HepG2 (cell line): ENCODE data around the gene TMEM218. TPM values are rescaled to one million over a fixed set of nuclear protein-coding genes. Genes with fewer than 3 reads are reported as not detected.
A peak's percentile ranks its signal among the peaks of the same experiment; 100 is the strongest.

Experiments used
- ATAC-seq: fragments of 200-7000 bp; cut with Tn5 transposase; 3 replicates; pipeline ENCODE4 v1.9.1; 2020; ENCODE audit warnings: mild to moderate bottlenecking, moderate library complexity
- BruUV-seq: library from RNA; stranded (reverse); fragments of 400-500 nt; replicated peaks from 2 replicates; lab custom pipeline; 2021; lab: Mats Ljungman, UMichigan
- CTCF ChIA-PET: fragments of 300-600 bp; formaldehyde crosslinking; extraction: SDS; loops from one replicate; lab custom pipeline; 2021; ENCODE audit warnings: low total read pairs, inconsistent platforms, low intra/inter-chr PET ratio; lab: Yijun Ruan, JAX
- POLR2A ChIA-PET: fragments of 350-600 bp; sonication (Branson Sonifier 250); formaldehyde crosslinking; loops from one replicate; lab custom pipeline; 2020; ENCODE audit warnings: antibody characterized with exemption, inconsistent platforms; lab: Yijun Ruan, JAX
- DNase-seq: peaks from one replicate; pipeline ENCODE4 v3.0.0-alpha.2; 2015; ENCODE audit warnings: low spot score
- FAIRE-seq: peaks from 3 replicates; lab custom pipeline; 2011; peaks lifted over from hg19 to GRCh38; lab: Jason Lieb, UNC
- H2AFZ ChIP-seq: one replicate; pipeline ENCODE4 v1.6.1; 2011; ENCODE audit warnings: low read length, inconsistent platforms
- H3K27ac ChIP-seq: fragments of 300-600 bp; 3 replicates; pipeline ENCODE4 v1.8.0; 2011; ENCODE audit warnings: mixed run types, mild to moderate bottlenecking, mixed read lengths, low read length, inconsistent platforms; ENCODE audit not compliant: insufficient read depth; ENCODE audit errors: extremely low read length
- H3K27me3 ChIP-seq, 2 experiments: fragments of 200-600 bp in 1 of 2; 2 replicates in 1 of 2; 3 replicates in 1 of 2; pipeline versions ENCODE4 v1.6.0 to v1.8.0; 2011; ENCODE audit warnings: low read length in 2 of 2, mild to moderate bottlenecking in 2 of 2, moderate library complexity in 2 of 2, inconsistent platforms in 1 of 2; ENCODE audit not compliant: insufficient read depth in 2 of 2, control insufficient read depth in 1 of 2
- H3K36me3 ChIP-seq, 2 experiments: fragments of 200-600 bp in 1 of 2; replicated peaks in 1 of 2; 2 replicates in 1 of 2; 3 replicates in 1 of 2; pipeline versions ENCODE4 v1.5.1 to v1.8.0; 2011; ENCODE audit warnings: low read length in 2 of 2, inconsistent platforms in 1 of 2; ENCODE audit not compliant: insufficient read depth in 2 of 2, control insufficient read depth in 1 of 2
- H3K4me1 ChIP-seq: 2 replicates; pipeline ENCODE4 v1.5.1; 2012; ENCODE audit warnings: low read length, inconsistent platforms; ENCODE audit not compliant: insufficient read depth
- H3K4me2 ChIP-seq: 2 replicates; pipeline ENCODE4 v1.6.0; 2011; ENCODE audit warnings: low read depth, low read length, inconsistent platforms
- H3K4me3 ChIP-seq, 3 experiments: fragments of 200-600 bp in 1 of 3; sonication (generic), shearing (Covaris generic) in 1 of 3; replicated peaks in 1 of 3; 2 replicates each; pipeline ENCODE4 v1.5.1; 2011 to 2016; ENCODE audit warnings: low read length in 3 of 3, inconsistent platforms in 2 of 3, low read depth in 2 of 3, mild to moderate bottlenecking in 2 of 3, control low read depth in 1 of 3, mixed read lengths in 1 of 3; ENCODE audit not compliant: insufficient read depth in 1 of 3
- H3K79me2 ChIP-seq: one replicate; pipeline ENCODE4 v1.6.1; 2011; ENCODE audit warnings: low read length, inconsistent platforms; ENCODE audit not compliant: insufficient read depth
- H3K9ac ChIP-seq: 2 replicates; pipeline ENCODE4 v1.6.0; 2011; ENCODE audit warnings: mild to moderate bottlenecking, low read depth, low read length, inconsistent platforms; ENCODE audit not compliant: insufficient read depth
- H3K9me3 ChIP-seq: 2 replicates; pipeline ENCODE4 v1.5.1; 2012; ENCODE audit warnings: mild to moderate bottlenecking, low read length
- H4K20me1 ChIP-seq: 2 replicates; pipeline ENCODE4 v1.6.0; 2011; ENCODE audit warnings: inconsistent platforms, mild to moderate bottlenecking, low read length, moderate library complexity; ENCODE audit not compliant: insufficient read depth
- HDAC1 ChIP-seq: sonication (generic); formaldehyde crosslinking; IDR thresholded peaks from 2 replicates; pipeline ENCODE4 v1.5.1; 2020; ENCODE audit warnings: mild to moderate bottlenecking, missing genetic modification reagents
- MAFK ChIP-seq, 2 experiments: IDR thresholded peaks in 1 of 2; conservative IDR thresholded peaks in 1 of 2; 2 replicates each; pipeline ENCODE4 v1.6.1; 2011; ENCODE audit warnings: improper control_type of control experiment in 2 of 2, low read length in 2 of 2
- NR2F1 ChIP-seq, 2 experiments: fragments of 450-650 bp in 1 of 2; formaldehyde crosslinking in 1 of 2; IDR thresholded peaks; 2 replicates each; pipeline versions ENCODE4 v1.5.0 to v1.6.1; 2016 to 2020; ENCODE audit warnings: mild to moderate bottlenecking in 1 of 2, missing compliant biosample characterization in 1 of 2, missing genetic modification reagents in 1 of 2, moderate library complexity in 1 of 2
- ZFP90 ChIP-seq: sonication (generic); formaldehyde crosslinking; IDR thresholded peaks from 2 replicates; pipeline ENCODE4 v1.8.0; 2022; ENCODE audit warnings: missing genetic modification reagents, mild to moderate bottlenecking, inconsistent platforms, borderline replicate concordance
- ZNF264 ChIP-seq: sonication (generic); formaldehyde crosslinking; IDR thresholded peaks from 2 replicates; pipeline ENCODE4 v1.4.0; 2020; ENCODE audit warnings: missing genetic modification reagents
- ZNF510 ChIP-seq: sonication (generic); formaldehyde crosslinking; IDR thresholded peaks from 2 replicates; pipeline ENCODE4 v1.4.0; 2020; ENCODE audit warnings: low read depth, mild to moderate bottlenecking, missing genetic modification reagents
- ZNF713 ChIP-seq: sonication (generic); formaldehyde crosslinking; IDR thresholded peaks from 2 replicates; pipeline ENCODE4 v1.4.0; 2020; ENCODE audit warnings: mild to moderate bottlenecking, missing genetic modification reagents
- WGBS: methylation state at CpG from one replicate; pipeline ENCODE4 v1.1.6; 2017; ENCODE audit warnings: low lambda C conversion rate; 5-methylcytosine and 5-hydroxymethylcytosine counted together
- in situ Hi-C: cut with HindIII; loops from 2 replicates; pipeline ENCODE4 v1.10.0; 2017; ENCODE audit warnings: low pct_unique_long_range_greater_than_20kb; ENCODE audit not compliant: extremely low pct_ligation_motif_present
- intact Hi-C: fragments of 100-400 bp; cut with micrococcal nuclease; formaldehyde crosslinking; loops from one replicate; pipeline ENCODE4 v1.10.0; 2022; ENCODE audit not compliant: unreplicated experiment
- polyA plus RNA-seq, 8 experiments: library from polyadenylated mRNA; depleted of rRNA in 3 of 8; stranded (reverse) in 7 of 8; unstranded in 1 of 8; fragments of >200 nt; fragmentation: Illumina TruSeq in 4 of 8; extraction: Trizol in 4 of 8; gene quantifications; 2 replicates each; pipeline versions ENCODE4 v1.2.1 to v1.2.3, GENCODE V29; 2011 to 2016; ENCODE audit warnings: low read depth in 4 of 8, missing spikeins in 1 of 8, mixed read lengths in 1 of 8; ENCODE audit not compliant: insufficient read depth in 1 of 8
- total RNA-seq, 5 experiments: library from RNA; depleted of rRNA; stranded (reverse); fragments of >200 nt; fragmentation: Illumina TruSeq; extraction: Trizol; gene quantifications; 2 replicates each; pipeline ENCODE4 v1.2.3, GENCODE V29; 2016; ENCODE audit warnings: low read depth in 1 of 5
- TF ChIP-seq, protein P1 (sequence below): sonication (generic); formaldehyde crosslinking; IDR thresholded peaks from 2 replicates; pipeline ENCODE4 v1.8.0; 2022; ENCODE audit warnings: mild to moderate bottlenecking, missing genetic modification reagents
- TF ChIP-seq, protein P2 (sequence below): sonication (generic); formaldehyde crosslinking; IDR thresholded peaks from 2 replicates; pipeline ENCODE4 v1.5.1; 2020; ENCODE audit warnings: mild to moderate bottlenecking, moderate library complexity, missing genetic modification reagents
- TF ChIP-seq, protein P3 (sequence below): sonication (generic); formaldehyde crosslinking; IDR thresholded peaks from 2 replicates; pipeline ENCODE4 v1.4.0; 2020; ENCODE audit warnings: missing genetic modification reagents

Gene TMEM218
- total and polyA plus RNA-seq, 2 of the 13 experiments (the other 11 are each of a cell fraction or from before 2014, with no cell fraction given): 11.8 to 14.0 TPM

GRCh38 chr11:125069008-125069407 is 42.4 kb downstream of the TMEM218 start:
- Histone ChIP-seq H4K20me1 (no peaks in the 10 kb centered on the region), H3K4me1 (peaks cover 62% of the 10 kb centered on the region), H3K9me3 (no peaks in the 10 kb centered on the region), H3K27me3 (peaks cover 0 to 1% of the 10 kb centered on the region in 2 experiments; a peak in 2 of 5 replicates), H3K4me2 (no peak overlapping the region), H3K79me2 (no peaks in the 10 kb centered on the region), H3K9ac (no peak overlapping the region), H3K36me3 (no peaks in the 10 kb centered on the region), H2AFZ (no peak overlapping the region), H3K4me3 (no peak overlapping the region), H3K27ac (no peak overlapping the region)
- no peak for FAIRE-seq
- in situ Hi-C loops: no loop called here
- intact Hi-C loops: no loop called here
- POLR2A ChIA-PET: no interaction called here
- WGBS: 53% methylated on average over 4 of the region's 4 CpGs
- TF ChIP-seq NR2F1 (CRISPR knock-in tag; IDR thresholded peaks at IDR 0.05) (no peak), ZNF510 (CRISPR knock-in tag) (no peak), ZNF713 (no peak)
- TF ChIP-seq, protein P1, sequence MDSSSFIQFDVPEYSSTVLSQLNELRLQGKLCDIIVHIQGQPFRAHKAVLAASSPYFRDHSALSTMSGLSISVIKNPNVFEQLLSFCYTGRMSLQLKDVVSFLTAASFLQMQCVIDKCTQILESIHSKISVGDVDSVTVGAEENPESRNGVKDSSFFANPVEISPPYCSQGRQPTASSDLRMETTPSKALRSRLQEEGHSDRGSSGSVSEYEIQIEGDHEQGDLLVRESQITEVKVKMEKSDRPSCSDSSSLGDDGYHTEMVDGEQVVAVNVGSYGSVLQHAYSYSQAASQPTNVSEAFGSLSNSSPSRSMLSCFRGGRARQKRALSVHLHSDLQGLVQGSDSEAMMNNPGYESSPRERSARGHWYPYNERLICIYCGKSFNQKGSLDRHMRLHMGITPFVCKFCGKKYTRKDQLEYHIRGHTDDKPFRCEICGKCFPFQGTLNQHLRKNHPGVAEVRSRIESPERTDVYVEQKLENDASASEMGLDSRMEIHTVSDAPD (CRISPR knock-in tag): no peak
- BruUV-seq: no TSS peak
- ATAC-seq: no peak
- CTCF ChIA-PET: no interaction called here
- DNase-seq: no peak

GRCh38 chr11:125068368-125068767 is 43.1 kb downstream of the TMEM218 start:
- H3K4me2 ChIP-seq: no peak overlapping the region
- no peak for ATAC-seq
- no peaks in the 10 kb centered on the region for H3K36me3 ChIP-seq
- intact Hi-C loops: no loop called here
- FAIRE-seq: no peak
- peaks cover 62% of the 10 kb centered on the region for H3K4me1 ChIP-seq
- H3K4me3 ChIP-seq: no peak overlapping the region
- ChIA-PET POLR2A (no interaction called here), CTCF (no interaction called here)
- DNase-seq: no peak
- TF ChIP-seq, protein P2, sequence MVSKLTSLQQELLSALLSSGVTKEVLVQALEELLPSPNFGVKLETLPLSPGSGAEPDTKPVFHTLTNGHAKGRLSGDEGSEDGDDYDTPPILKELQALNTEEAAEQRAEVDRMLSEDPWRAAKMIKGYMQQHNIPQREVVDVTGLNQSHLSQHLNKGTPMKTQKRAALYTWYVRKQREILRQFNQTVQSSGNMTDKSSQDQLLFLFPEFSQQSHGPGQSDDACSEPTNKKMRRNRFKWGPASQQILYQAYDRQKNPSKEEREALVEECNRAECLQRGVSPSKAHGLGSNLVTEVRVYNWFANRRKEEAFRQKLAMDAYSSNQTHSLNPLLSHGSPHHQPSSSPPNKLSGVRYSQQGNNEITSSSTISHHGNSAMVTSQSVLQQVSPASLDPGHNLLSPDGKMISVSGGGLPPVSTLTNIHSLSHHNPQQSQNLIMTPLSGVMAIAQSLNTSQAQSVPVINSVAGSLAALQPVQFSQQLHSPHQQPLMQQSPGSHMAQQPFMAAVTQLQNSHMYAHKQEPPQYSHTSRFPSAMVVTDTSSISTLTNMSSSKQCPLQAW (CRISPR knock-in tag): no peak
- TF ChIP-seq ZNF264 (CRISPR knock-in tag): no peak
- TF ChIP-seq MAFK (conservative IDR thresholded peaks at IDR 0.05 in 1 of 2, IDR thresholded peaks at IDR 0.05 in 1 of 2; ENCODE audit: low read length in 2 of 2): peak; percentile 29 to 47; a peak in 3 of 4 replicates
- TF ChIP-seq, protein P3, sequence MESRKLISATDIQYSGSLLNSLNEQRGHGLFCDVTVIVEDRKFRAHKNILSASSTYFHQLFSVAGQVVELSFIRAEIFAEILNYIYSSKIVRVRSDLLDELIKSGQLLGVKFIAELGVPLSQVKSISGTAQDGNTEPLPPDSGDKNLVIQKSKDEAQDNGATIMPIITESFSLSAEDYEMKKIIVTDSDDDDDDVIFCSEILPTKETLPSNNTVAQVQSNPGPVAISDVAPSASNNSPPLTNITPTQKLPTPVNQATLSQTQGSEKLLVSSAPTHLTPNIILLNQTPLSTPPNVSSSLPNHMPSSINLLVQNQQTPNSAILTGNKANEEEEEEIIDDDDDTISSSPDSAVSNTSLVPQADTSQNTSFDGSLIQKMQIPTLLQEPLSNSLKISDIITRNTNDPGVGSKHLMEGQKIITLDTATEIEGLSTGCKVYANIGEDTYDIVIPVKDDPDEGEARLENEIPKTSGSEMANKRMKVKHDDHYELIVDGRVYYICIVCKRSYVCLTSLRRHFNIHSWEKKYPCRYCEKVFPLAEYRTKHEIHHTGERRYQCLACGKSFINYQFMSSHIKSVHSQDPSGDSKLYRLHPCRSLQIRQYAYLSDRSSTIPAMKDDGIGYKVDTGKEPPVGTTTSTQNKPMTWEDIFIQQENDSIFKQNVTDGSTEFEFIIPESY (CRISPR knock-in tag): no peak
- no peak for TF ChIP-seq HDAC1 (CRISPR knock-in tag)
- TF ChIP-seq ZFP90 (CRISPR knock-in tag): no peak
- TF ChIP-seq, all 625 proteins: peak for 1
- H3K9me3 ChIP-seq: no peaks in the 10 kb centered on the region
- BruUV-seq: no TSS peak
- H3K27ac ChIP-seq: no peak overlapping the region
- H2AFZ ChIP-seq: no peak overlapping the region
- 91% methylated on average over 4 of the region's 4 CpGs for WGBS
- no peaks in the 10 kb centered on the region for H3K79me2 ChIP-seq
- no peaks in the 10 kb centered on the region for H4K20me1 ChIP-seq
- no peaks in the 10 kb centered on the region; a peak in 1 of 5 replicates for H3K27me3 ChIP-seq
- no peak overlapping the region for H3K9ac ChIP-seq
- in situ Hi-C loops: no loop called here
